Measurements from ENCODE around the gene DLGAP1. TPM values are rescaled to one million over a fixed set of nuclear protein-coding genes. Genes with fewer than 3 reads are reported as not detected.

DLGAP1 gene
- total RNA-seq, 1 donor from 2014 or later, result 7.7 TPM

DNA sequence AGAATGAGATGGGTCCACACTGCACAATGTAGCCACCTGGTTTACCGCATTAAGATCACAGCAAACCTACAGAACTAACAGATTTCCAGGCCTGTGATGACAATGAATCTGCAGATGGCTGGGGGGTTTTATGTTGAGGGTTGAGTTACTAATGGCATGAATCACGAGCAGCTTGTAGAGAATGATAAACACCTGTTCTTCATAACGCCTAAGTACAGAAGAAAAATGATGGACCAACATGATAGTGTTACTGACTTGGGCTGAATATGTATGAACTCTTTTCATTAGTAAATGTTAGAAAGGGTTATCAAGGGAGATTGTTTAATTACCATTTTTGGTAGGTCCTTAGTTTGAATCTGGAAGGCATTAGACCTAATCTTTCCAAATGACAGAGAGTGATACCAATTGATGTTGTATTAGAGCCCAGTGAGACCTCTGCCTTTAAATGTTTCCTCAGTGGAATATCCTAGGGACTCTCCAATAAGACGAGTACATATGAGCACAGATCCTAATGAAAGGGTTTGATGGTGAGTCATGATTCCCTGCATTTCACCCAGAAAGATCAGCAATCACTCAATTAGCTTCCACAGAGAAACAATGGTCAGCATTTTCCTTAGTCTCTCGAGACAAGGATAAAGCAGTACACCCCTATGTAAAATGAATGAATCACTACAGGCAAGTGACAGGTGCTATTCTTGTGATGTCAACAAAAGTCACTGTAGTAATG, 243.8 kb downstream of the DLGAP1 start:
- Mint-ChIP-seq H3K27ac (ENCODE audit: unreplicated experiment) (no peak overlapping the region), H3K27me3 (ENCODE audit: low read depth) (no peaks in the 10 kb centered on the region), H3K4me3 (ENCODE audit: unreplicated experiment) (no peak overlapping the region), H3K4me1 (ENCODE audit: low read depth) (no peaks in the 10 kb centered on the region), H3K9me3 (ENCODE audit: low read depth) (peaks cover 2% of the 10 kb centered on the region), H3K36me3 (ENCODE audit: low read depth) (no peaks in the 10 kb centered on the region)
- TF ChIP-seq, protein P1, sequence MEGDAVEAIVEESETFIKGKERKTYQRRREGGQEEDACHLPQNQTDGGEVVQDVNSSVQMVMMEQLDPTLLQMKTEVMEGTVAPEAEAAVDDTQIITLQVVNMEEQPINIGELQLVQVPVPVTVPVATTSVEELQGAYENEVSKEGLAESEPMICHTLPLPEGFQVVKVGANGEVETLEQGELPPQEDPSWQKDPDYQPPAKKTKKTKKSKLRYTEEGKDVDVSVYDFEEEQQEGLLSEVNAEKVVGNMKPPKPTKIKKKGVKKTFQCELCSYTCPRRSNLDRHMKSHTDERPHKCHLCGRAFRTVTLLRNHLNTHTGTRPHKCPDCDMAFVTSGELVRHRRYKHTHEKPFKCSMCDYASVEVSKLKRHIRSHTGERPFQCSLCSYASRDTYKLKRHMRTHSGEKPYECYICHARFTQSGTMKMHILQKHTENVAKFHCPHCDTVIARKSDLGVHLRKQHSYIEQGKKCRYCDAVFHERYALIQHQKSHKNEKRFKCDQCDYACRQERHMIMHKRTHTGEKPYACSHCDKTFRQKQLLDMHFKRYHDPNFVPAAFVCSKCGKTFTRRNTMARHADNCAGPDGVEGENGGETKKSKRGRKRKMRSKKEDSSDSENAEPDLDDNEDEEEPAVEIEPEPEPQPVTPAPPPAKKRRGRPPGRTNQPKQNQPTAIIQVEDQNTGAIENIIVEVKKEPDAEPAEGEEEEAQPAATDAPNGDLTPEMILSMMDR (IDR thresholded peaks at IDR 0.05), result no peak
- DNase-seq (ENCODE audit: low spot score), result no peak

DNA sequence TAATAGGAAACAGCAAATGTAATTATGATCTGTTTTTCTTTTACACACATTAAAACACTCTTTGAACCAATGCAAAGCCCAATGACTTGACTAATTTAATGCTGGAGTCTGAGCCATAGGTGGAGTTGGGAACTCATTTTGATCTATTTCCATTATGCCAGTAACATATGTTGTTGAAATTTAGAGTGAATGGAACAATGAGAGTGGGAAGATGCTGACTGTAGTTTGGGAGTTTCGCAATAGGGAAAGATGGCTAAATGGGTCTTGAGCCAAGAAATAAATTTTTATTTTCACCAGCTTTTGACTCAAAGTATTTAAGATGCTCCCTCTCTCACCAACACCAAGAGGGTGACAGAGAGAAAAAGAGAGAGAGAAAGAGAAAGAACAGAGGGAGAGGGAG, 246.7 kb downstream of the DLGAP1 start:
- H3K27me3 Mint-ChIP-seq (ENCODE audit: low read depth), result no peaks in the 10 kb centered on the region
- H3K4me1 Mint-ChIP-seq (ENCODE audit: low read depth), result peaks cover 11% of the 10 kb centered on the region
- no peak overlapping the region for H3K4me3 Mint-ChIP-seq (ENCODE audit: unreplicated experiment)
- H3K27ac Mint-ChIP-seq (ENCODE audit: unreplicated experiment), result no peak overlapping the region
- no peak for DNase-seq (ENCODE audit: low spot score)
- H3K36me3 Mint-ChIP-seq (ENCODE audit: low read depth), result no peaks in the 10 kb centered on the region
- H3K9me3 Mint-ChIP-seq (ENCODE audit: low read depth), result peaks cover 2% of the 10 kb centered on the region
- TF ChIP-seq, protein P1 (IDR thresholded peaks at IDR 0.05), result no peak

DNA sequence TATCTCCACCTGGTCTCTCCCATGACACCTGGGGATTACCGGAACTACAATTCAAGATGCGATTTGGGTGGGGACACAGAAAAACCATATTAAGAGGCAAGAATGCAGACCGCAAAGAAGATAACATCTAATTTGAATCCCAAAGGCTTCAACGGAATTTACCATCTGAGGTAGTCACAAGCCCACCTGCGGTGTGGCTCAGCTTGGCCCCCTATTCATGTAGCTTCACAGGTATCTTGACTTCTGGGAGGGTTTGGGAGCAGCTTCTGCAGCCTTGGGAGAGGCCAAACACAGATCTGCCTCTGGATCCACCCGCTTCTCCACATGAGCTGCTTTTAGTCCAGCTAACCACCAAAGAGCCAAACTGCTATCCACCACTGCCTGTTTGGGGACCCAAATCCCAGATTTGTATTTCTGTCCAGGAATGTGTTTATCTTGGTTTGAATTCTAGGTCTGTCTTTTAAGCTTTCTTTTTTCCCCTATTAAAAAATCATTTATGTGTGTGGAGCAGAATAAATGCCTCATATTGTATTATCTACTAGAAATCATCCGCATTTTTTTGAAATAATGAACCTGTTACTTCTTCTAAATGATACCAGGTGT, 247.6 kb downstream of the DLGAP1 start:
- H3K27ac Mint-ChIP-seq (ENCODE audit: unreplicated experiment), result no peak overlapping the region
- H3K27me3 Mint-ChIP-seq (ENCODE audit: low read depth), result no peaks in the 10 kb centered on the region
- no peaks in the 10 kb centered on the region for H3K36me3 Mint-ChIP-seq (ENCODE audit: low read depth)
- DNase-seq (ENCODE audit: low spot score), result no peak
- H3K4me1 Mint-ChIP-seq (ENCODE audit: low read depth), result peaks cover 13% of the 10 kb centered on the region
- H3K4me3 Mint-ChIP-seq (ENCODE audit: unreplicated experiment), result no peak overlapping the region
- H3K9me3 Mint-ChIP-seq (ENCODE audit: low read depth), result peaks cover 2% of the 10 kb centered on the region
- TF ChIP-seq, protein P1 (IDR thresholded peaks at IDR 0.05), result no peak

DNA sequence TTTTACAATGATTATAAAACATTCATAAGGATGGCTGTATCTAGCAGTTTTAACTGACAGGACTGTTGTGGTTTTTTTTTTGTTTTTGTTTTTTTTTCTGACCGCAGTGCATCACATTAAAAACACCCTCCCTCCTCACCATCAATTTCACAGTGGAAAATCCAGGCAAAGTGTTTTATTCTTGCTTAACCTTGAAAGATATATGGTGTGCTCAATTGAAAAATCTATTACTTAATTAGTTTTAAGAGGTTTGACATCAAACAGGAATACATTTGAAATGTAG, 250.7 kb downstream of the DLGAP1 start:
- DNase-seq (ENCODE audit: low spot score), result no peak
- Mint-ChIP-seq H3K27me3 (ENCODE audit: low read depth) (no peaks in the 10 kb centered on the region), H3K36me3 (ENCODE audit: low read depth) (no peaks in the 10 kb centered on the region), H3K9me3 (ENCODE audit: low read depth) (peaks cover 6% of the 10 kb centered on the region), H3K4me1 (ENCODE audit: low read depth) (peaks cover 13% of the 10 kb centered on the region), H3K27ac (ENCODE audit: unreplicated experiment) (no peak overlapping the region), H3K4me3 (ENCODE audit: unreplicated experiment) (no peak overlapping the region)
- TF ChIP-seq, protein P1 (IDR thresholded peaks at IDR 0.05), result no peak

DNA sequence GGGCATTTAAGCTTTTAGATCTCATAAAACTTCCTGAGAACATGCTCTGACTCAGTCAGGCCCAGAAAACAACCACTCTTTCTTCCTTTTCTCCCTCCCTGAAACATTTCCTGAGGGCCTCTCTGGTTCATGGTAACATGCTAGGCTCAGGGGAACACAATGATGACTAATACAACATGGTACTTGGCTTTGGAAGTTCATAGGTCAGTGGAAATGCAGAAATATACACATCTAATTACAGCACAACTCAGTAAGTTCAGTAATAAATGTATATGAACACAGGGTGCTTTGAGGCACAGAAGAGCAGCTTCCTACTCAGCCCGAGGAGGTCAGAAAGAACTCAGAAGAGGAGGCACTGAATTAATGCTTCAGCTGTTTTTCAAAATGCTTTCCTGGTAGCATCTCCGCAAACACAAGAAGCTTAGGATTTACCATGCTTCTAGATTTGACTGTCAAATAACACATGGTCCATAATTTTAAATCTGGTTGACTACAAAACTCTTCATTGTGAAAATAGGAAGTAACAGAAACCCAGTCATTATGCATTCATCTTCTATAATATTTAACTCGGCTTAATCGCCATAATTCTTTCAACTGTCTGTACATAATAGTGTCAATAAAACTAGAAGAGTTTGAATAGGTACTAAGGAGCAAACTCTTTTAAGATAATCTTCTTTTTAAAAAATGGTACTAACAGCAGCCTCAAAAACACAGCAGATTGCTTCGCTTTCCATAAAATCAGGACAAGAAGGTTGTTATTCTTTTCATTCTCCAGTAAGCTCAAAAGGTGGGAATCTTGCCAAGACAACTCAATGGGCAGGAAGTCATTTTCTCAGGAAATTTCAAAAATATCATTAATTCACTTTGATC, 251.3 kb downstream of the DLGAP1 start:
- no peak overlapping the region for H3K4me3 Mint-ChIP-seq (ENCODE audit: unreplicated experiment)
- H3K4me1 Mint-ChIP-seq (ENCODE audit: low read depth), result peaks cover 13% of the 10 kb centered on the region
- DNase-seq (ENCODE audit: low spot score), result no peak
- TF ChIP-seq, protein P1 (IDR thresholded peaks at IDR 0.05), result no peak
- H3K36me3 Mint-ChIP-seq (ENCODE audit: low read depth), result no peaks in the 10 kb centered on the region
- H3K27me3 Mint-ChIP-seq (ENCODE audit: low read depth), result no peaks in the 10 kb centered on the region
- H3K27ac Mint-ChIP-seq (ENCODE audit: unreplicated experiment), result peak overlapping the region; percentile 50
- H3K9me3 Mint-ChIP-seq (ENCODE audit: low read depth), result peaks cover 6% of the 10 kb centered on the region
